GM10847 (cell line): ENCODE data around the gene CMTM4.

Source experiments
- POLR2A ChIP-seq: IDR thresholded peaks from 2 replicates; pipeline ENCODE4 v1.6.1; 2011; ENCODE audit not compliant: insufficient read length; ENCODE audit errors: extremely low read depth

Gene CMTM4

GRCh38 chr16:66596986-66597848, 99.3 kb downstream of the CMTM4 start:
- no peak for TF ChIP-seq POLR2A

DNA sequence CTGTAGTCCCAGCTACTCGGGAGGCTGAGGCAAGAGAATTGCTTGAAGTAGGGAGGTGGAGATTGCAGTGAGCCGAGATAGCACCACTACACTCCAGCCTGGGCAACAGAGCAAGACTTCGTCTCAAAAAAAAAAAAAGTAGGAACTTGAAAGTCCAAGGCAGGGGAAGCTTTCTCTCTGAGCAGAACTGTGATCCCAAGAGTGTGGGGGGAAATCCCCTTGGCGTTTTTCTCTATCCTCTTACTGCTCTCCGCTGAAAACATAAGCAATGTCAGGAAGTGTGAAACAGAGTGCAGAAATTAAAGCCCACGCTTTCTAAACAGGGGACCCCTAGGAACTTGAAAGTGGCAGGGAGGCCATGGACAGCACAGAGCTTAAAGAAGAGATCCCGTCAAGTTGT, 101.8 kb downstream of the CMTM4 start:
- no peak for TF ChIP-seq POLR2A

- no peak for TF ChIP-seq POLR2A
These were observed 103.7 kb downstream of the CMTM4 start for GRCh38 chr16:66592814-66593213.

- no peak for TF ChIP-seq POLR2A
These were observed 104.3 kb downstream of the CMTM4 start for GRCh38 chr16:66592241-66592640.

DNA sequence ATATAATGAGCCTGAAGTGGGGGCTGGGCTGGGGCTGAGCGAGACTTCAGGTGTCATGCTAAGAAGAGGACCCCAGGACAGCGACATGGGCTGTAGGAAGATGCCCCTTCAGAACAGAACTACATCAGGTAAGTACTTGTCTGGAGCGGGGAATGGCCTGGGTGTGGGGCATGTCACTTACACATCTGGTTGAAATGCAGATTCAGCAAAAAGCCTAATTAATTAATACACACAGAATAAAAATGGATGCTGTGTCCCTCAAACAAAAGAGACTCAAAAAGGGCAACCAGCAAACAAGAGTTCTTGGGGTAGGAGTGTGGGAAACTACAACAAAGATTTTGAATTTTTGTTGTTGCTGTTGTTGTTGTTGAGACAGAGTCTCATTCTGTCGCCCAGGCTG, 105.5 kb downstream of the CMTM4 start:
- TF ChIP-seq POLR2A: no peak

- TF ChIP-seq POLR2A: no peak
These were observed 106.2 kb downstream of the CMTM4 start for GRCh38 chr16:66590322-66590721.

- TF ChIP-seq POLR2A: no peak
These were observed 107.4 kb downstream of the CMTM4 start for GRCh38 chr16:66588981-66589713.

GRCh38 chr16:66587881-66588600, 108.5 kb downstream of the CMTM4 start:
- TF ChIP-seq POLR2A: no peak

- TF ChIP-seq POLR2A: no peak
These were observed 110.9 kb downstream of the CMTM4 start for GRCh38 chr16:66585481-66586239.

DNA sequence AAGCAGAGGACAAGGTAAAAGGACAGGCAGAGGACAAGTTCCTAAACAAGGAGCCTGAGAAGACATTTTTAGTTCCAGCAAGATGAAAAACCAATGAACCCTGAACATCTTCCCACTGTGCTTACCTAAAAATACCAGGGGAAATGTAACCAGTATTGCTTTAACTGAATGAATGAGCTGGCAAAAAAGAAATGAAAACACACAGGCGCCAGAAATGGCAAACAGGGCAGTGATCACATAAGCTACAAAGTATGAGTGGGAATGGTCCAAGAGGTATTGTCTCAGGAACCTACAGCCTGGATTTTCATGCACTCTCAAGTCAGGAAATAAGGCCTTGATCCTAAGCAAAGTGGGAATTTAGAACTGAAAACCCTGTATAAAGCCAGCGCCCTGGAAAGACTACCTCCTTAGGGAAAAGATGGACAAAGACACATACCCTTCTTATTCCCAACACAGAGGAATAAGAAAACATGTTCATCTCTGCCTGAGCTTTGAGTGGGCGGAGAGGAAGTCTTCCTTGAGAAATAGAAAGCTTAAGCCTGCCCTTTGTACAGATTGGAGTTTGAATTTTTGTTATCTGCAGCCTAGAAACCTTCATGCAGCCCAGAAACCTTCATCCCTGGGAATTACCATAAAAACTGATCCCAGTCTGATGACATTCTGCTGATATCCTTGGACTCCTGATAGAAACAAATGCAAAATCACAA, 115.1 kb downstream of the CMTM4 start:
- no peak for TF ChIP-seq POLR2A

GRCh38 chr16:66580605-66581209, 115.8 kb downstream of the CMTM4 start:
- no peak for TF ChIP-seq POLR2A

DNA sequence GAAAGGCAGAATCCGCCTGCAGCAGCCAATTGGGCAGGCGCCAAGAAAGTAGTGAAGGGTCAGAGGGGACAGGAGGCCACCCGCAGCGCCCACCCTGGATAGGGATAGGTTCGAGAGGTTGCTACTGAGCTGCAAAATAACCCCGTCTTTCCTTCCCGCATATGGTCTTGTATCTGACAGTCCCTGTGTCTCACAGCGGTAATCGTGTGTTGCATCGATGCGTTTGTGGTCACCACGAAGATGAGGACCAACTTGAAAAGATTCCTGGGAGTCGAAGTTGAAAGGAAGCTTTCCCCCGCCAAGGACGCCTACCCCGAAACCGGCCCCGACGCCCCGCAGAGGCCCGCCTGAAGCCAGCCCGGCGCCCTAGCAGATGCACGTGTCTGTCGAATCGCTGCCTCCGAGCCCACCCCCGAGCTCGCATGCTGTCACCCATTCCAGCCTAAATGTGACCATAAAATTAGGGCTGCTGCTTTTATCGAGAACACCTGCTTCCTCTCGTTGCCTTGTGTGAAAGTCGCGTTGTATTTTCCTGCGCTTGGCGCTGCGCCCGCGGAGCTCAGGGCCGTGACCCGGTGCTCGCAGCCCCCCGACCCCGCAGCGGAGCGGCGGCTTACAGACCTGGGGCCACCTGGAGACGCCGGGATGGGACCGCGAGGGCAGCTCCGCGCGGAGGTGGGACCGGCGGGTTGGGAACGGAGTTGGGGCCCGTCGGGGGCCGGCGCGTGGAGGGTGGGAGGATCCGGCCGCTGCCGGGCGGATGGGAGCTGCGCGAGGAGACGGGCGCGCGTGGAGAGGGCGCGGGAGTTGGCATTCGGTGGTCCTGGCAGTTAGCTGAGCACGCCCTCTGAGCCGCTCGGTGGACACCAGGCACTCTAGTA, 117.7 kb downstream of the CMTM4 start, which contains the start of gene CMTM2:
CMTM2 (plus strand) TSS at position 813 of the 881 bp plus-strand sequence. CDS start 145 bp downstream, outside the sequence.
- no peak for TF ChIP-seq POLR2A

- no peak for TF ChIP-seq POLR2A
These were observed 120.2 kb downstream of the CMTM4 start for GRCh38 chr16:66576296-66576695.
